NAMALWA (cell line): ENCODE measurements around the gene PIGV.
"Not testable (repeated sequence)": the region's sequence is repeated elsewhere in the genome, so short reads cannot be mapped to it uniquely, and the experiment has no call there.

Experiments used
- DNase-seq: peaks from one replicate; pipeline ENCODE4 v3.0.0-alpha.2; 2015; ENCODE audit warnings: low spot score

The PIGV gene

GRCh38 chr1:26833432-26834405, 46.0 kb downstream of the PIGV start:
- peak; percentile 91 for DNase-seq

- not testable (repeated sequence) for DNase-seq
Measured at GRCh38 chr1:26837665-26838064, 49.9 kb downstream of the PIGV start.

DNA sequence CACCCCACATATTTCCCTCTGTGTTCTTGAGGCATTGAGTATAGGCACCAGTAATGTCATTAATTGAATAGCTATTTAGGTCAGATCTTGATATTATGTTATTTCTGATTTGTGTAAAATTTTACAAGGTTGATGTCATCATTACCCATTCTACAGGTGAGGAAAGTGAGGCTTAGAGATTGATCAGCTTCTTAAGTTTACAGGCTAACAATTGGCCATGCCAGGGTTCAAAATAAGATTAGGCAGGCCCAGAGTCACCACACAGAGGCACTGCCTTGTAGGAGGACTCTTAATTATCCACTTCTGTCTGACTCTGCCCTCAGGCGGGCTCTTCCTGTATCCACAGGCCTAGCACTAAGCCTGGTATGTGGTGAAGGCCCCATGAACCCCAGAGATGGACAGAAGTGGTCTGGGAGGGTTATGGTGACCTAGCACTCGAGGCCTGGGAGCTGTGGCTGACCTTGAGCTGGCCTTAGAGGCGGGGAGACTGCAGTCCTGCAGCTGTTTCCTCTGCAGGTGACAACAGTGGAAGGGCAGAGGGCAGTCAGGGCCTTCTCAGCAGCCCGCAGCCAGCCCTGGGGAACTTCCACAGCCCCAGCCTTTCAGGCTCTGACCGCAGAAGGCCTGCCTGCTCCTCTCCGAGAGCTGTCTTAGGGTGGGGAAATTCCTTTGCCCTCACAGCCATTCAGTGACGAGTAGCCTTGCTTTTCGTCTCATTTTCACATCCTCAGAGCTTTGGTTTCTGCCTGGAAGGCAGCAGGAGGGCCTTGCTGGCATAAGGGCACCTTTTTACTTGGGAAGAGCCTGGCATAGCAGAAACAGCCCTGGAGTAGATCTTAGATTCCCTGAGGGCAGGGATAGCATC, 51.0 kb downstream of the PIGV start:
- peak; percentile 47 for DNase-seq

DNA sequence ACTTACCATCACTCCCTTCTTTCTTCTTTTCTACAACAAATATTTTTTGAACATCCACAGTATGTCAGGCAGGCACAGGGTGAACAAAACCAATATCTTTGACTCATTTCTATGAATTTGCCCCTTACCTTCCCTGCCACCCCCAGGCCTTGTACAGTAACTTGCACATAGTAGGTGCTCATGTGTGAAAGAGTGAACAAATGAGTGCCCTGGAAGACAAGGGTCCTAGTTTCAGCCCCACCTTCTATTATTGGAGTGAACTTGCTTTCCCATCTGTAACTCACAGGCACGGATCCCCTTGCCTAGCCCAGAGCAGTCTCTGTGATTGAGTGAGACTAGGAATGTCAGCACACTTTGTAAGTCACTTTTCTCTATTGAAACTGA, 51.6 kb downstream of the PIGV start:
- no peak for DNase-seq

DNA sequence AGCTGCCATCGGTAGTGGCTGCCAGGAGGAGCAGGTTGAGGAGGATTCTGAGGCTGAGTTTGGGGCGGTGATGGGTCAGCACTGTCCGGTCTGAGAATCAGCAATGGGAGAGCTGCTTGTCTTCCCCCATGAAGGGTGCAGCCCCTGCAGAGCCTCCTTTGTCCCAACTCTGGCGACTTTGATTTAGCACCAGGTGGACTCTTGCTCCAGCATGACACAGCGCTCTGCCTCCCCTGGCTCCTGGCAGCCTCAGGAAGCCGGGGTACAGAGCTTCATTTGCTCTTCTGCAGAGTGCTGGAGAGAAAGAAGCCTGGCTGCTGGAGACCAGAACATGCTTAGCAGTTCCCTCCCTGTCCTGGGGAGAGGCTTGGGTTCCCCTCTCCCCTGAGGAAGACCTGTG, 52.0 kb downstream of the PIGV start:
- DNase-seq, result no peak

DNA sequence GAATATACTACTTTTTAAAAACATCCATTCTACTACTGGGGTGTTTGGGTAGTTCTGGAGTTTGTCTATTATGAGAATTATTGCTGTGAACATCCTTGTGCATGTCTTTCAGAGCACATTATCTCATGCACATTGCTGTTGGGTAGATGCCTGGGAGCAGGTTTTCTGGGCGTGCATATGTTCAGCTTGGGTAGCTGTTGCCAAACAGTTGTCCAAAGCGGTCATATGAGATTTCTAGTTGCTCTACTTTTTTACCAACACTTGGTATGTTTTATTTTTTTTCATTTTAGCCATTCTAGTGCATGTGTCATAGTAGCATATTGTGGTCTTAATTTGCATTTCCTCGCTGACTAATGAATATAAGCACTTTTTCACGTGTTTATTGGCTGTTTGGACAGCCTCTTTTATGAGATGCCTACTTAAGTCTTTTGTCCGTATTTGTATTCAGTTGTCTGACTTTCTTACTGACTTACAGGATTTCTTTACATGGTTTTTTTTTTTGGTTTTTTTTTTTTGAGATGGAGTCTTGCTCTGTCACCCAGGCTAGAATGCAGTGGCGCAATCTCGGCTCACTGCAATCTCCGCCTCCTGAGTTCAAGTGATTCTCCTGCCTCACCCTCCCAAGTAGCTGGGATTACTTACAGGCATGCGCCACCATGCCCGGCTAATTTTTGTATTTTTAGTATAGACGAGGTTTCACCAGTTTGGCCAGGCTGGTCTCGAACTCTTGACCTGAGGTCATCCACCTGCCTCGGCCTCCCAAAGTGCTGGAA, 56.9 kb downstream of the PIGV start:
- no peak for DNase-seq

DNA sequence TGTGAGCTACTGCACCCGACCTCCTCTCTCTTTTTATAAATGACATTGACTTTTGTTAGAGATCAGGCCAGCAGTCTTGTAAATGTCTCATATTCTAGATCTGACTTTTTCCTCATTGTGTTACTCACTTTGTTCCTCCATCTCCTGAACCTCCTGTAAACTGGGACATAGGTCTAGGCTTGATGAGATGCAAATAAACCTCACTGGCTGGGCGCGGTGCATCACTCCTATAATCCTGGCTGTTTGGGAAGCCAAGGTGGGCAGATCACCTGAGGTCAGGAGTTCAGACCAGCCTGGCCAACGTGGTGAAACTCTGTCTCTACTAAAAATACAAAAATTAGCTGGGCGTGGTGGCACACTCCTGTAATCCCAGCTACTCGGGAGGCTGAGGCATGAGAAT, 60.1 kb downstream of the PIGV start:
- DNase-seq, result not testable (repeated sequence)
